ENCODE results near the gene ZC2HC1B.

ZC2HC1B gene

DNA sequence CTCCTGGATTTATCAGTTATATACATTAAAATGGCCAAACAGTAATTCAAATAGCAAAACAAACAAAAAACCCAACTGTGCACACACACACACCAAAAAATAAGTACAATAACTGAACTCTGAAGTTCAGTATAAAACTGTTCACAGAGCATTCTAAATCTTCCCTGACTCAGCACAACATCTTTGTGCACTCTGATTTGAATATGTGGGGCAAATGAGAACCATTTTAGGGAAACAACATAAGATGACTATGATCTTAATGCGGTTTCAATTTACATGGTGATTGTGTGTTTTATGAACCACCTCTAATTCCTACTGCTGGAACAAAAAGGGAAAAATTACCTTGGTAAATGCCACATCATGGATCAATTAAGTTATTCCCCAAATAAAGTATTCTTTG is 102.0 kb downstream of the ZC2HC1B start:
- Mint-ChIP-seq H3K27me3 (peaks cover 4% of the 10 kb centered on the region), H3K36me3 (no peaks in the 10 kb centered on the region), H3K27ac (no peak overlapping the region), H3K9me3 (no peaks in the 10 kb centered on the region), H3K4me1 (no peaks in the 10 kb centered on the region), H3K4me3 (no peak overlapping the region)
- CTCF ChIA-PET: no interaction called here
- no peak for DNase-seq

DNA sequence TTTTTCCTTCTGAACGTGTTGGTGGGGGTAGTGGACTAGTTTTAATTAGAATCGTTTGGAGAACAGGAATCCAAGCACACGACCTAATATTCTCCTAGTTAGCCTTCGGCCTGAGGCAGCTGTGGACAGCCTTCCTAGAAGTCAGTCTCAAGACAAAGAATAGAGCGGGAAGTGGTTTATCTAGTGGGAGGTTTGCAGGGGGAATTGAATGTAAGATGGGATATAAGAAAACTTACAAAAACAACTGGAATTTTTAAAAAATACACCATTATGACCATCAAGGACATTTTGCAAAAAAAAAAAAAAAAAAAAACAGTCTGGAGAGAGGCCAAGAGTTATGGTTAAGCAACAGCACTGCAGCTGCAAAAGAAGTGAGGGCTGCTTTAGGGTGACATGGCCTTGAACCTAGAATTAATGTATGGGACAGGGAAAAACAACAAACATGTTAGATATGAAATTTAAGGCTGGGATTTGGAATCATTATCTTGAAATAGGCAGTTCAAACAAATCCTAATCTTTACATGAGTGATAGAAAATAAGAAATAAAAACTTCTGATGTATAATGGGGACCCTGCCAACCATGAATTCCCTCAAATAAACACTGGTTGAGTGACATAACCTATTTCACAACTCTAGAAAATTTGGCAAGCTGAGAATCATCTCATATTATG is 103.6 kb downstream of the ZC2HC1B start:
- CTCF ChIA-PET: no interaction called here
- no peaks in the 10 kb centered on the region for H3K36me3 Mint-ChIP-seq
- peaks cover 4% of the 10 kb centered on the region for H3K27me3 Mint-ChIP-seq
- H3K27ac Mint-ChIP-seq: no peak overlapping the region
- H3K9me3 Mint-ChIP-seq: no peaks in the 10 kb centered on the region
- DNase-seq: no peak
- H3K4me3 Mint-ChIP-seq: no peak overlapping the region
- H3K4me1 Mint-ChIP-seq: no peaks in the 10 kb centered on the region

DNA sequence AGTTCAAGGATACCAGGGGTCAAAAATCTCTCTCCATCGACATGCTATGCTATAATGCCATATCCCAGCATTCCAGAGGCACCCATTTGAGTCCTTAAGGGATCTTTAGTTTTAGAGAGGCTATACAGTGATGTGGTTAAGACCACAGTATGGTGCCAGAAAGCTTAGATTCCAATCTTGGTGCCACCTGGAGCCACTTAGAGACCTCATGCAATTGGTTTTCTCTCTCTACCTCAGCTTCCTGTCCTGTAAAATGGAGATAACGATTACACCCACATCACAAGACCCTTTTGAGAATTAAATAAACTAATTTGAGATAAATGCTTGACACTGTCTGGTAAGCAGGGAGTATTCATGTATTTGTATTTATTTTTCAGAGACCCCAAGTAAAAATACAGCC is 104.8 kb downstream of the ZC2HC1B start:
- Mint-ChIP-seq H3K27ac (no peak overlapping the region), H3K9me3 (no peaks in the 10 kb centered on the region), H3K27me3 (peaks cover 4% of the 10 kb centered on the region), H3K4me3 (no peak overlapping the region), H3K36me3 (no peaks in the 10 kb centered on the region), H3K4me1 (no peaks in the 10 kb centered on the region)
- CTCF ChIA-PET: no interaction called here
- no peak for DNase-seq

DNA sequence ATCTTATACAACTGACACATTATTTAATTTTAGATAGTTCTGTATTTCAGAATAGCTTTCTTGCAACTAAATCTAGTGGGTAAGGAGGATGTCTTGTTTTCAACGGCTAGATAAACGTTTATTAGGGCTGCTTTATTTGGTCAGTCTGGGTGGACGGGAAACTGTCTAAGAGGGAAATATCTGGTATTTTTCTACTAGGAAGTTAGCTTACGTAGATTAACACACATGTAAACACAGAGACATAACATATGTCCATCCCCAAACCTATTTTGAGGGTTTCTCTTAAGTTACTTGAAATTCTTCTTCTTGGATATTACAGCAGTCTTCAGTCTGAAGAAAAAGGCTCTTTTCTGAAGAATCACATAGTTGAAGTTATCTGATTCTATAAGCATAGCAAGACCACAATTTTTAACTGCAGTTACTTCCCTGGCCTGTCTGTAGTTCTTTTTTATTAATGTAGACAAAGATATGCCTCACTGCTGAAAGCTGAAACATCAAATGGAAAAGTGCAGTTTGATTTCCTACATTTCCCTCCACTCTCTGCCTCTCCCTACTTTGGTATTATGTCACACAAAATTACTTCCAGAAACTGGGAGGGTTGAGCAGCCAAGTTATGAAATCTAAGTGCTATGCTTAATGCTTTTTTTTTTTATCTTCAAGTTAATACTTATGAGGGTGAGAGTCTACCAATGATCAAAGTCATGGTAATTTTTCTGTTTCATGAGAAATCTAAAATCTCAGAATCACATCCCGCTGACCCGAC is 106.4 kb downstream of the ZC2HC1B start:
- no peaks in the 10 kb centered on the region for H3K4me1 Mint-ChIP-seq
- H3K9me3 Mint-ChIP-seq: no peaks in the 10 kb centered on the region
- no peak overlapping the region for H3K27ac Mint-ChIP-seq
- peaks cover 4% of the 10 kb centered on the region for H3K27me3 Mint-ChIP-seq
- CTCF ChIA-PET: interaction anchor here (2.0 kb wide), 1 partner anchor 14 kb away, joined by 4 read pairs; no protein-coding TSS in a partner anchor
- H3K36me3 Mint-ChIP-seq: no peaks in the 10 kb centered on the region
- H3K4me3 Mint-ChIP-seq: no peak overlapping the region
- DNase-seq: no peak

DNA sequence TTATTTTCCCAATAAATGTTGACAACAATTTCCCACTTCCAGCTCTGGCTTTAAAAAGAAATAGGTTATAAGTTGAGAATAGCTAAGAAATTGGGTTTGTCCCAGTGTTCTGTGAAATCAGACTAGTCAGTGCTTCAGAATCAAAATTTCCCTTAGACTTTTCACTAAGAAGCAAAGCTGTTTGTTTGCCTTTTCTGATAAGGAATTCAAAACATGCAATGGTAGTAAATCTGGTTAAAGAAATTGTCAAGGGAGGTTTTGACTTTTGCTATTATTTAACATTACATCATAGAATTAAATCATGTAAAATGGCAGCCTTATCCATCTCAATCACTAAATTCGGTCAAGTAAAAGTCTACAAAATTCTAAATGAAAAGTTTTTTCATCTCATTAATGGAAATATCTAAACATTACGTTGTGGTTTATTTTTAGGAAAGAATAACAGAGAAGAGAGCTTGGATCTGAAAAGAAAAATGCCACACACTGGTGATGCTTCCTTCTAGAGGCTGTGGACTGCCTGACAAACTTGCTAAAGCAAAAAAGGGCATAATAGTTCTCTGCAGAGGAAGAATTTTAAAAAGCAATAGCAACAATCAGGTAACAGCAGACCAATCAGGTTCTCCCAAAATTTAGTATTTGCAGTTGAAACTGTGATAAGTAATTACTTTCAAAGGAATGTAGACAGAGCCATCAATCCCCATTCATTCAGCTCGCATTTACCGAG is 107.4 kb downstream of the ZC2HC1B start:
- CTCF ChIA-PET: no interaction called here

DNA sequence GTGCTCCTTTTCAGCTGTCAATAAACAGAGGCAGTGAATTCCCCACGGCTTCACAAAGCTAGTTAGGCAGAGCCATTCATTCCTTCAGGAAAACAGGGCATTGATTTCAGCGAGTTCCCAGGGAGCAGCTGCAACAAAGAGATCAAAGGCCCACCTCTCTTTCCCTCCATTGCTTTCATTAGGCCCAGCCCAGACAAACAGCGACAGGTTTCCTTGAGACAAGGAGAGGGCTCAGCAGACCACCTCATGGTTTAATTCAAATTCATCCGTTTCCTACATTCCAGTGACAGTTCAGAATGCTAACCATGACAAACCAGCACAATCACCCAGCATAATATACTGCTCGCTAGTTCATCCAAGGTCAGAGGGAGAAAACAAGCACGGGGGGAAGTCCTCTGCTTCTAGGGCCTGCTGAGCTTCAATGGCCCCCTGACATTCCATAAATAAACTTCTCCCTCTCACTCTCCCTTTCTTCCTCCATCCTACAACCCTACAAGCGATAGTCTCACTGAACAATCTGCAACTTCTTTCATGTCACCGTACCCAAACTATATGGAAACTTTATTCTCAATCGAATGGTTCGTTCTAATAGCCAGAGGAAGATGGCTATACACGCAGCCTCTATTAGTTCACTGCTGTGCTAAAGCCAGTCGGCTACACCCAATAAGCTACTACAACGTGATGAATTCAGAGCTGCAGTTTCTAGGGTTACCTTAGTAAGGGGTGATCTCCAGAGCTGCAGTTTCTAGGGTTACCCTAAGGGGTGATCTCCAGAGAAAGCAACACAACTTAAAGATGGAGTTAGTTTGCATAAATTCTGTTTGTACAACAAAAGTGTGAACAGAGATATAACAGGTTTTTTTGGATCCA is 109.1 kb downstream of the ZC2HC1B start:
- Mint-ChIP-seq H3K36me3 (no peaks in the 10 kb centered on the region), H3K4me3 (no peak overlapping the region), H3K27me3 (peaks cover 4% of the 10 kb centered on the region), H3K4me1 (no peaks in the 10 kb centered on the region), H3K27ac (no peak overlapping the region), H3K9me3 (no peaks in the 10 kb centered on the region)
- no peak for DNase-seq
- CTCF ChIA-PET: no interaction called here

More for the DNA sequence above, 107.4 kb downstream of the ZC2HC1B start:
- no peaks in the 10 kb centered on the region for H3K4me1 Mint-ChIP-seq
- peaks cover 4% of the 10 kb centered on the region for H3K27me3 Mint-ChIP-seq
- no peaks in the 10 kb centered on the region for H3K9me3 Mint-ChIP-seq
- H3K27ac Mint-ChIP-seq: no peak overlapping the region
- no peak overlapping the region for H3K4me3 Mint-ChIP-seq
- no peak for DNase-seq
- no peaks in the 10 kb centered on the region for H3K36me3 Mint-ChIP-seq

DNA sequence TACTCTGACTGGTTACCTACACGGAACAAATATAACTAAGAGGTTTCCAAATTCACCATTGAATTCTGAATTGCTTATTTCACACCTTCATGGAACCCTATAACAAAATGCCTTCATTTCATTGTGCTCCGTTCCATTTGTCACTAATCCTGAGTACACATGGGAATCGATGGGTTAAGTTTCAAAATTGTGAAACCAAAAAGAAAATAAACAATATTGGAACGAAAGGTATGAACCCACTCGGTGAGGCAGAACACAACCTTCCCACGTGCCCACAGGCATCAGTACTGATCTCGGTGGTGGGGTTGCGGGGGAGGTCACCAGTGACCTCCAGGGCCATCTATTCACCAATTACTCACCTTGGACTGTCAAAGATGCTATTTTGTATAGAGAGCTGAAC is 109.8 kb downstream of the ZC2HC1B start:
- H3K27me3 Mint-ChIP-seq: peaks cover 4% of the 10 kb centered on the region
- no peaks in the 10 kb centered on the region for H3K9me3 Mint-ChIP-seq
- no peaks in the 10 kb centered on the region for H3K36me3 Mint-ChIP-seq
- H3K4me3 Mint-ChIP-seq: no peak overlapping the region
- H3K27ac Mint-ChIP-seq: no peak overlapping the region
- CTCF ChIA-PET: interaction anchor here (1.9 kb wide), 1 partner anchor 30 kb away, joined by 5 read pairs; no protein-coding TSS in a partner anchor
- DNase-seq: no peak
- no peaks in the 10 kb centered on the region for H3K4me1 Mint-ChIP-seq

DNA sequence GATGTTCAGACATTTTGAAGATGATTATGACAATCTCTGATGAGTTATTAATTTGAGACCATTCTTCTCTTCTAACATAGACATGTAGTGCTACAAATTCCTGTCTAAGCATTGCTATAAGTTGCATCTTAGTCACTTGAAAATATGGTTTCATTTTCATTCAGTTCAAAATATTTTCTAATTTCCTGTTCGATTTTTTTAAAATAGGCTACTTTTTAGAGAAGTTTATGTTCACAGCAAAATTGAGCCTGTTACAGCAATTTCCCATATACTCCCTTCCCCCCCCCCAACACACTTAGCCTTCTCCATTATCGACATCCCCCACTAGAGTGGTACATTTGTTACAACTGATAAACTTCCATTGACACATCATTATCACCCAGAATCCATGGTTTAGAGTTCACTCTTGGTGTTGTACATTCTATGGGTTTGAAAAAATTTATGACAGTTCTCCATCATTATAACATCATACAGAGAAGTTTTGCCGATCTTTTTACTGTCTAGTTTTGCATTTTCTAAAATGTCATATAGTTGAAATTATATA is 112.6 kb downstream of the ZC2HC1B start:
- Mint-ChIP-seq H3K27me3 (no peaks in the 10 kb centered on the region), H3K4me1 (no peaks in the 10 kb centered on the region), H3K36me3 (no peaks in the 10 kb centered on the region), H3K9me3 (no peaks in the 10 kb centered on the region), H3K27ac (no peak overlapping the region), H3K4me3 (no peak overlapping the region)
- DNase-seq: no peak
- CTCF ChIA-PET: no interaction called here

DNA sequence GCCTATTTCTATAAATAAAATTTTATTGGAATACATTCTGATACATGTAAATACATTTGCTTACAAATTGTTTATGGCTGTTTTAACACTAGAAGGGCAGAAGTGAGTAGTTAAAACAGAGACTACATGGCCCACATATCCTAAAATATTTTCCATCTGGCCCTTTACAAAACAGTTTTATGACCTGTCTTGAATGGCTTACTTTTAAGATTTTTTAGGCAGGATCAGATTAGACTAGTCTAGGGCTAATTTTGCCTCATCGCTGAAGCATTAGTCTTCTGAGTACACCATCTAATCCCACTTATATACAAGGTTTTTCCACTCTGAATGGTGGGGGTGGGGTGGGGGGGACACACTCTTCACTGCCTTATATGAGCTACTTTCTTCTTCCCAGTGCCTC is 116.6 kb downstream of the ZC2HC1B start:
- CTCF ChIA-PET: no interaction called here
- Mint-ChIP-seq H3K27me3 (no peaks in the 10 kb centered on the region), H3K9me3 (no peaks in the 10 kb centered on the region), H3K4me3 (no peak overlapping the region), H3K4me1 (no peaks in the 10 kb centered on the region), H3K36me3 (no peaks in the 10 kb centered on the region), H3K27ac (no peak overlapping the region)
- DNase-seq: no peak

DNA sequence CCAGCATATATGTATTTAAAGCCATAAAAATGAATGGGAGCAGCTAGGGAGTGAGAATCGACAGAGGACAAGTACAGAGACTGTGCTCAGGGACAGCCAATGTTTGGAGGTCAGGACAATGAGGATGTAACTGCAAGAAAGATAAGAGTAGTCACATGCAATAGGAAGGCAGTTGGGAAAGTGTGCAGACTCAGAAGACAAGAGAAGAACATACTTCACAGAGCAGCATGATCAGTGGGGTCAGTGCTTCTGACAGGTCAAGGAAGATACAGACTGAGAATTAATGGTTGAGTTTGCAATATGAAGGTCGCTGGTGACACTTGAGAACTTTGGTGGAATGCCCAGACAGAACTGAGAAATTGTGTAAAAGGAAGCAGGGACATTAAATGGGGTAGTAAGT is 118.7 kb downstream of the ZC2HC1B start:
- no peaks in the 10 kb centered on the region for H3K27me3 Mint-ChIP-seq
- CTCF ChIA-PET: interaction anchor here (1.9 kb wide), 1 partner anchor 408 kb away, joined by 5 read pairs; no protein-coding TSS in a partner anchor
- no peak overlapping the region for H3K4me3 Mint-ChIP-seq
- no peaks in the 10 kb centered on the region for H3K9me3 Mint-ChIP-seq
- H3K4me1 Mint-ChIP-seq: no peaks in the 10 kb centered on the region
- H3K27ac Mint-ChIP-seq: no peak overlapping the region
- H3K36me3 Mint-ChIP-seq: no peaks in the 10 kb centered on the region
- DNase-seq: no peak

DNA sequence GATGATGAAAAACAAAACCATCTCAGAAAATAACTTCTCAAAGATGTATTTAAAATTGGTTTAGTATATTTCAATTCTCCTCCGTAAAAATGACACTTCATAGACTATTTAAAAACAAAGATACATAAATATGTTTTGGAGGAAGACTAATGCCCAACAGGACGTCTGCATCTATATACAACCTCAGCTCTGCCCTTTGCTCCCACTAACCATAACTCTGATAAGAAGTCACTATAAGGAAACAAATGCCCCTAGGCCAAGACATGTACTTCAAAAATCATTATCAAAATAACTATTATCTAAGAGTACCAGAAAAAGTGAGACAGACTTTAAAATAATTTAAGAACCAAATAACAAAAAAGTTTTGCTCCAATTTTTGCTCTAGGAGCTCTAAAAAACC is 120.4 kb downstream of the ZC2HC1B start:
- no peak for DNase-seq
- Mint-ChIP-seq H3K27ac (no peak overlapping the region), H3K4me1 (no peaks in the 10 kb centered on the region), H3K36me3 (no peaks in the 10 kb centered on the region), H3K27me3 (no peaks in the 10 kb centered on the region), H3K9me3 (no peaks in the 10 kb centered on the region), H3K4me3 (no peak overlapping the region)
- CTCF ChIA-PET: interaction anchor here (1.2 kb wide), 1 partner anchor 14 kb away, joined by 4 read pairs; no protein-coding TSS in a partner anchor

DNA sequence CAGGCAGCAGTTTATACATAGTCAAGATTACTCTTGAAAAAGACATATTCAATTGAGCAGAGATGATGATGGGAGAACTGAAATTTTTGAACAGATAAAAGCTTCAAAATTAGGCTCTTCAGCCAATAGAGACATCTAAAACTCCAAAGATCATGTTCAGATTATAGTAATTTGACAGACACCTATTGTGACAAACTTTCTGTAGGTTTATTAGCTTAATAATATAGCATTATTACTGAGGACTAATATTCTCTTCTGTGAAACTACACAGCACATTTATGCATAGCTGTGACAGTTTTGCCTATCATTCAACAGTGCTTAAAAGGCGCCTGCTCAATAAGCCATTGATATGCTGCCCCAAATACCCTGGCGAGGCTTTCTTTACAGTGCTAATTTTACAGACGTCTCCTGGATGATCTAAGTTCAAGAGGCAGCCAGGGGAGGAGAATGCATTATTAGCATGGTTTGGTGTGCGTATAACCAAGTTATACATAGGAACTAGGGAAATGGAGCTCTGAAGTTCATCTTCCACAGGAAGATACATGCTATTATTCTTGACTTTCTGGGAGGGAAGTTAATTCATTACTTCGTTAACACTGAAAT is 122.3 kb downstream of the ZC2HC1B start:
- no peak overlapping the region for H3K27ac Mint-ChIP-seq
- H3K9me3 Mint-ChIP-seq: no peaks in the 10 kb centered on the region
- H3K4me3 Mint-ChIP-seq: no peak overlapping the region
- DNase-seq: no peak
- H3K4me1 Mint-ChIP-seq: no peaks in the 10 kb centered on the region
- CTCF ChIA-PET: interaction anchor here (0.6 kb wide), 1 partner anchor 47 kb away, joined by 4 read pairs; no protein-coding TSS in a partner anchor
- H3K27me3 Mint-ChIP-seq: no peaks in the 10 kb centered on the region
- no peaks in the 10 kb centered on the region for H3K36me3 Mint-ChIP-seq

Measured in activated naive CD4-positive, alpha-beta T cell treated with anti-CD3 and anti-CD28 coated beads, Interleukin-2, amount 10 ng/mL, durations not matched to agents 7 days and 5 days (primary cell).